HepG2 (cell line): ENCODE data around the gene TUFM. TPM values are rescaled to one million over a fixed set of nuclear protein-coding genes. Genes with fewer than 3 reads are reported as not detected.

ENCODE experiments used
- ATAC-seq: fragments of 200-7000 bp; cut with Tn5 transposase; 3 replicates; pipeline ENCODE4 v1.9.1; 2020; ENCODE audit warnings: mild to moderate bottlenecking, moderate library complexity
- BruUV-seq: library from RNA; stranded (reverse); fragments of 400-500 nt; replicated peaks from 2 replicates; lab custom pipeline; 2021; lab: Mats Ljungman, UMichigan
- CTCF ChIA-PET: fragments of 300-600 bp; formaldehyde crosslinking; extraction: SDS; loops from one replicate; lab custom pipeline; 2021; ENCODE audit warnings: low total read pairs, inconsistent platforms, low intra/inter-chr PET ratio; lab: Yijun Ruan, JAX
- POLR2A ChIA-PET: fragments of 350-600 bp; sonication (Branson Sonifier 250); formaldehyde crosslinking; loops from one replicate; lab custom pipeline; 2020; ENCODE audit warnings: antibody characterized with exemption, inconsistent platforms; lab: Yijun Ruan, JAX
- DNase-seq: peaks from one replicate; pipeline ENCODE4 v3.0.0-alpha.2; 2015; ENCODE audit warnings: low spot score
- FAIRE-seq: peaks from 3 replicates; lab custom pipeline; 2011; peaks lifted over from hg19 to GRCh38; lab: Jason Lieb, UNC
- H2AFZ ChIP-seq: one replicate; pipeline ENCODE4 v1.6.1; 2011; ENCODE audit warnings: low read length, inconsistent platforms
- H3K27ac ChIP-seq: fragments of 300-600 bp; 3 replicates; pipeline ENCODE4 v1.8.0; 2011; ENCODE audit warnings: mixed run types, mild to moderate bottlenecking, mixed read lengths, low read length, inconsistent platforms; ENCODE audit not compliant: insufficient read depth; ENCODE audit errors: extremely low read length
- H3K27me3 ChIP-seq, 2 experiments: fragments of 200-600 bp in 1 of 2; 2 replicates in 1 of 2; 3 replicates in 1 of 2; pipeline versions ENCODE4 v1.6.0 to v1.8.0; 2011; ENCODE audit warnings: low read length in 2 of 2, mild to moderate bottlenecking in 2 of 2, moderate library complexity in 2 of 2, inconsistent platforms in 1 of 2; ENCODE audit not compliant: insufficient read depth in 2 of 2, control insufficient read depth in 1 of 2
- H3K36me3 ChIP-seq, 2 experiments: fragments of 200-600 bp in 1 of 2; replicated peaks in 1 of 2; 2 replicates in 1 of 2; 3 replicates in 1 of 2; pipeline versions ENCODE4 v1.5.1 to v1.8.0; 2011; ENCODE audit warnings: low read length in 2 of 2, inconsistent platforms in 1 of 2; ENCODE audit not compliant: insufficient read depth in 2 of 2, control insufficient read depth in 1 of 2
- H3K4me1 ChIP-seq: 2 replicates; pipeline ENCODE4 v1.5.1; 2012; ENCODE audit warnings: low read length, inconsistent platforms; ENCODE audit not compliant: insufficient read depth
- H3K4me2 ChIP-seq: 2 replicates; pipeline ENCODE4 v1.6.0; 2011; ENCODE audit warnings: low read depth, low read length, inconsistent platforms
- H3K4me3 ChIP-seq, 3 experiments: fragments of 200-600 bp in 1 of 3; sonication (generic), shearing (Covaris generic) in 1 of 3; replicated peaks in 1 of 3; 2 replicates each; pipeline ENCODE4 v1.5.1; 2011 to 2016; ENCODE audit warnings: low read length in 3 of 3, inconsistent platforms in 2 of 3, low read depth in 2 of 3, mild to moderate bottlenecking in 2 of 3, control low read depth in 1 of 3, mixed read lengths in 1 of 3; ENCODE audit not compliant: insufficient read depth in 1 of 3
- H3K79me2 ChIP-seq: one replicate; pipeline ENCODE4 v1.6.1; 2011; ENCODE audit warnings: low read length, inconsistent platforms; ENCODE audit not compliant: insufficient read depth
- H3K9ac ChIP-seq: 2 replicates; pipeline ENCODE4 v1.6.0; 2011; ENCODE audit warnings: mild to moderate bottlenecking, low read depth, low read length, inconsistent platforms; ENCODE audit not compliant: insufficient read depth
- H3K9me3 ChIP-seq: 2 replicates; pipeline ENCODE4 v1.5.1; 2012; ENCODE audit warnings: mild to moderate bottlenecking, low read length
- H4K20me1 ChIP-seq: 2 replicates; pipeline ENCODE4 v1.6.0; 2011; ENCODE audit warnings: inconsistent platforms, mild to moderate bottlenecking, low read length, moderate library complexity; ENCODE audit not compliant: insufficient read depth
- ATF1 ChIP-seq: IDR thresholded peaks from 2 replicates; pipeline ENCODE4 v1.6.1; 2016; ENCODE audit warnings: mild to moderate bottlenecking, control low read depth
- EZH2 ChIP-seq: conservative IDR thresholded peaks from 2 replicates; pipeline ENCODE4 v1.6.1; 2012; ENCODE audit warnings: mild to moderate bottlenecking, low read depth, low read length, moderate library complexity
- HMGA1 ChIP-seq: sonication (generic); formaldehyde crosslinking; conservative IDR thresholded peaks from 2 replicates; pipeline ENCODE4 v1.4.0; 2020; ENCODE audit warnings: missing genetic modification reagents
- HNRNPH1 ChIP-seq: fragments of 200-400 bp; formaldehyde crosslinking; optimal IDR thresholded peaks from 2 replicates; pipeline ENCODE3; 2017; ENCODE audit warnings: mild to moderate bottlenecking, low read depth, low read length
- HOXA7 ChIP-seq: sonication (generic); formaldehyde crosslinking; IDR thresholded peaks from 2 replicates; pipeline ENCODE4 v1.8.1; 2022; ENCODE audit warnings: mild to moderate bottlenecking, missing genetic modification reagents, moderate library complexity
- MBD4 ChIP-seq: IDR thresholded peaks from 2 replicates; pipeline ENCODE4 v1.6.1; 2012; ENCODE audit warnings: low read length, inconsistent platforms, borderline replicate concordance
- NR2C2 ChIP-seq: sonication (generic); formaldehyde crosslinking; IDR thresholded peaks from 2 replicates; pipeline ENCODE4 v1.4.0; 2020; ENCODE audit warnings: missing genetic modification reagents, mild to moderate bottlenecking, moderate library complexity, borderline replicate concordance
- POLR2AphosphoS2 ChIP-seq: IDR thresholded peaks from 2 replicates; pipeline ENCODE4 v1.6.1; 2011; ENCODE audit warnings: low read depth, low read length, improper control_type of control experiment
- SAFB2 ChIP-seq: sonication (generic); formaldehyde crosslinking; IDR thresholded peaks from 2 replicates; pipeline ENCODE4 v1.5.1; 2020; ENCODE audit warnings: missing genetic modification reagents, low read depth, mild to moderate bottlenecking, borderline replicate concordance
- SUZ12 ChIP-seq: fragments of 150-350 bp; IDR thresholded peaks from 2 replicates; pipeline ENCODE4 v1.6.1; 2014; ENCODE audit warnings: low read depth, low read length
- TBP ChIP-seq: sonication (generic); formaldehyde crosslinking; IDR thresholded peaks from 2 replicates; pipeline ENCODE4 v1.5.0; 2020; ENCODE audit warnings: missing genetic modification reagents
- ZBTB42 ChIP-seq: sonication (generic); formaldehyde crosslinking; IDR thresholded peaks from 2 replicates; pipeline ENCODE4 v1.5.0; 2020; ENCODE audit warnings: mild to moderate bottlenecking, missing genetic modification reagents
- ZIK1 ChIP-seq: sonication (generic); formaldehyde crosslinking; IDR thresholded peaks from 2 replicates; pipeline ENCODE4 v1.5.0; 2020; ENCODE audit warnings: mild to moderate bottlenecking, low read depth, missing genetic modification reagents, borderline replicate concordance
- ZNF12 ChIP-seq: sonication (generic); formaldehyde crosslinking; IDR thresholded peaks from 2 replicates; pipeline ENCODE4 v1.5.0; 2020; ENCODE audit warnings: missing genetic modification reagents
- ZNF329 ChIP-seq: sonication (generic); formaldehyde crosslinking; IDR thresholded peaks from 2 replicates; pipeline ENCODE4 v1.9.0; 2021; ENCODE audit warnings: low read depth, mild to moderate bottlenecking, missing genetic modification reagents
- ZNF615 ChIP-seq: sonication (generic); formaldehyde crosslinking; IDR thresholded peaks from 2 replicates; pipeline ENCODE4 v1.5.0; 2020; ENCODE audit warnings: mild to moderate bottlenecking, missing genetic modification reagents, borderline replicate concordance
- ZNF766 ChIP-seq: sonication (generic); formaldehyde crosslinking; IDR thresholded peaks from 2 replicates; pipeline ENCODE4 v1.5.0; 2020; ENCODE audit warnings: missing genetic modification reagents, borderline replicate concordance
- ZNF879 ChIP-seq: sonication (generic); formaldehyde crosslinking; IDR thresholded peaks from 2 replicates; pipeline ENCODE4 v1.8.1; 2023; ENCODE audit warnings: missing genetic modification reagents
- WGBS: methylation state at CpG from one replicate; pipeline ENCODE4 v1.1.6; 2017; ENCODE audit warnings: low lambda C conversion rate; 5-methylcytosine and 5-hydroxymethylcytosine counted together
- in situ Hi-C: cut with HindIII; loops from 2 replicates; pipeline ENCODE4 v1.10.0; 2017; ENCODE audit warnings: low pct_unique_long_range_greater_than_20kb; ENCODE audit not compliant: extremely low pct_ligation_motif_present
- intact Hi-C: fragments of 100-400 bp; cut with micrococcal nuclease; formaldehyde crosslinking; loops from one replicate; pipeline ENCODE4 v1.10.0; 2022; ENCODE audit not compliant: unreplicated experiment
- polyA plus RNA-seq, 8 experiments: library from polyadenylated mRNA; depleted of rRNA in 3 of 8; stranded (reverse) in 7 of 8; unstranded in 1 of 8; fragments of >200 nt; fragmentation: Illumina TruSeq in 4 of 8; extraction: Trizol in 4 of 8; gene quantifications; 2 replicates each; pipeline versions ENCODE4 v1.2.1 to v1.2.3, GENCODE V29; 2011 to 2016; ENCODE audit warnings: low read depth in 4 of 8, missing spikeins in 1 of 8, mixed read lengths in 1 of 8; ENCODE audit not compliant: insufficient read depth in 1 of 8
- total RNA-seq, 5 experiments: library from RNA; depleted of rRNA; stranded (reverse); fragments of >200 nt; fragmentation: Illumina TruSeq; extraction: Trizol; gene quantifications; 2 replicates each; pipeline ENCODE4 v1.2.3, GENCODE V29; 2016; ENCODE audit warnings: low read depth in 1 of 5
- TF ChIP-seq, protein P1 (sequence below): sonication (generic); formaldehyde crosslinking; conservative IDR thresholded peaks from 2 replicates; pipeline ENCODE4 v1.5.0; 2020; ENCODE audit warnings: missing genetic modification reagents
- TF ChIP-seq, protein P2 (sequence below): sonication (generic); formaldehyde crosslinking; IDR thresholded peaks from 2 replicates; pipeline ENCODE4 v1.8.1; 2023; ENCODE audit warnings: mild to moderate bottlenecking, missing genetic modification reagents
- TF ChIP-seq, protein P3 (sequence below): IDR thresholded peaks from 2 replicates; pipeline ENCODE4 v1.6.1; 2016; ENCODE audit warnings: control low read depth

The TUFM gene
- total and polyA plus RNA-seq, 2 of the 13 experiments (the other 11 are each of a cell fraction or from before 2014, with no cell fraction given), result 206 to 298 TPM

DNA sequence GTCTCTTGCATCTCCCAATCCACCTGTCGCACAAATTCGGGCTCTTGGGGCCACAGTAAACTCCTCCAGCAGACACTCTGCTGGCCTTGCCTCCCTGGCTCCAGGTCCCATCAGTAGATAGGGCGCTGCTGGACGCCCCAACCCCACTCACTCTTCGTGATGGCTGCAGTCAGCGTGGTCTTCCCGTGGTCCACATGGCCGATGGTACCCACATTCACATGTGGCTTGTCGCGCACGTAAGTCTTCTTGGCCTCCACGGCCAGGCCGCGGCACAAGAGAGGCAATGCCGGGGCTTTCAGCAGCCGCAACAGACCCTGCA, 428 bp downstream of the TUFM start:
- ATAC-seq, result peak; percentile 1
- no peak for TF ChIP-seq ZNF329 (CRISPR knock-in tag)
- no peak for TF ChIP-seq HNRNPH1
- TF ChIP-seq, protein P1, sequence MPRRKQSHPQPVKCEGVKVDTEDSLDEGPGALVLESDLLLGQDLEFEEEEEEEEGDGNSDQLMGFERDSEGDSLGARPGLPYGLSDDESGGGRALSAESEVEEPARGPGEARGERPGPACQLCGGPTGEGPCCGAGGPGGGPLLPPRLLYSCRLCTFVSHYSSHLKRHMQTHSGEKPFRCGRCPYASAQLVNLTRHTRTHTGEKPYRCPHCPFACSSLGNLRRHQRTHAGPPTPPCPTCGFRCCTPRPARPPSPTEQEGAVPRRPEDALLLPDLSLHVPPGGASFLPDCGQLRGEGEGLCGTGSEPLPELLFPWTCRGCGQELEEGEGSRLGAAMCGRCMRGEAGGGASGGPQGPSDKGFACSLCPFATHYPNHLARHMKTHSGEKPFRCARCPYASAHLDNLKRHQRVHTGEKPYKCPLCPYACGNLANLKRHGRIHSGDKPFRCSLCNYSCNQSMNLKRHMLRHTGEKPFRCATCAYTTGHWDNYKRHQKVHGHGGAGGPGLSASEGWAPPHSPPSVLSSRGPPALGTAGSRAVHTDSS (CRISPR knock-in tag), result no peak
- no peak for TF ChIP-seq SUZ12
- no peak for TF ChIP-seq HOXA7 (CRISPR knock-in tag)
- no peak for TF ChIP-seq ATF1
- TF ChIP-seq MBD4, result no peak
- TF ChIP-seq ZNF12, result no peak
- TF ChIP-seq ZBTB42, result 0 out of 2 replicates have a peak, but pooled peaks have one; percentile 66
- TF ChIP-seq EZH2, result no peak
- TF ChIP-seq, protein P2, sequence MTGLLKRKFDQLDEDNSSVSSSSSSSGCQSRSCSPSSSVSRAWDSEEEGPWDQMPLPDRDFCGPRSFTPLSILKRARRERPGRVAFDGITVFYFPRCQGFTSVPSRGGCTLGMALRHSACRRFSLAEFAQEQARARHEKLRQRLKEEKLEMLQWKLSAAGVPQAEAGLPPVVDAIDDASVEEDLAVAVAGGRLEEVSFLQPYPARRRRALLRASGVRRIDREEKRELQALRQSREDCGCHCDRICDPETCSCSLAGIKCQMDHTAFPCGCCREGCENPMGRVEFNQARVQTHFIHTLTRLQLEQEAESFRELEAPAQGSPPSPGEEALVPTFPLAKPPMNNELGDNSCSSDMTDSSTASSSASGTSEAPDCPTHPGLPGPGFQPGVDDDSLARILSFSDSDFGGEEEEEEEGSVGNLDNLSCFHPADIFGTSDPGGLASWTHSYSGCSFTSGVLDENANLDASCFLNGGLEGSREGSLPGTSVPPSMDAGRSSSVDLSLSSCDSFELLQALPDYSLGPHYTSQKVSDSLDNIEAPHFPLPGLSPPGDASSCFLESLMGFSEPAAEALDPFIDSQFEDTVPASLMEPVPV, result no peak
- TF ChIP-seq ZNF766 (CRISPR knock-in tag), result no peak
- no peak for TF ChIP-seq HMGA1 (CRISPR knock-in tag)
- TF ChIP-seq SAFB2 (CRISPR knock-in tag), result no peak
- TF ChIP-seq, protein P3, sequence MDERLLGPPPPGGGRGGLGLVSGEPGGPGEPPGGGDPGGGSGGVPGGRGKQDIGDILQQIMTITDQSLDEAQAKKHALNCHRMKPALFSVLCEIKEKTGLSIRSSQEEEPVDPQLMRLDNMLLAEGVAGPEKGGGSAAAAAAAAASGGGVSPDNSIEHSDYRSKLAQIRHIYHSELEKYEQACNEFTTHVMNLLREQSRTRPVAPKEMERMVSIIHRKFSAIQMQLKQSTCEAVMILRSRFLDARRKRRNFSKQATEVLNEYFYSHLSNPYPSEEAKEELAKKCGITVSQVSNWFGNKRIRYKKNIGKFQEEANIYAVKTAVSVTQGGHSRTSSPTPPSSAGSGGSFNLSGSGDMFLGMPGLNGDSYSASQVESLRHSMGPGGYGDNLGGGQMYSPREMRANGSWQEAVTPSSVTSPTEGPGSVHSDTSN (CRISPR knock-in tag), result no peak
- TF ChIP-seq POLR2AphosphoS2, result no peak
- 0 out of 2 replicates have a peak, but pooled peaks have one; percentile 10 for TF ChIP-seq ZNF879 (CRISPR knock-in tag)
- TF ChIP-seq TBP (CRISPR knock-in tag), result no peak
- TF ChIP-seq NR2C2 (CRISPR knock-in tag), result no peak
- peak; percentile 23; the same call in 1 of the 2 replicates for TF ChIP-seq ZNF615 (CRISPR knock-in tag)
- no peak for TF ChIP-seq ZIK1 (CRISPR knock-in tag)

More for the DNA sequence above, 428 bp downstream of the TUFM start:
- Histone ChIP-seq H2AFZ (no peak overlapping the region), H3K4me1 (peaks cover 18% of the 10 kb centered on the region), H3K79me2 (peaks cover 26% of the 10 kb centered on the region), H3K27ac (peak overlapping the region; percentile 69), H3K4me3 (peak overlapping the region; percentile 75 to 97 (median 87)), H3K9ac (peak overlapping the region; percentile 94), H3K36me3 (peaks cover 26 to 27% of the 10 kb centered on the region in 2 experiments), H3K27me3 (no peaks in the 10 kb centered on the region; a peak in 1 of 5 replicates), H4K20me1 (0 out of 2 replicates have a peak, but pooled peaks cover 4% of the 10 kb centered on the region), H3K4me2 (peak overlapping the region; percentile 84), H3K9me3 (no peaks in the 10 kb centered on the region)
- BruUV-seq, result no TSS peak
- under 1% methylated on average over 16 of the region's 16 CpGs for WGBS
- CTCF ChIA-PET, result interaction anchor here (0.6 kb wide), 1 partner anchor 100 kb away, joined by 3 read pairs; no protein-coding TSS in a partner anchor
- in situ Hi-C loops, result no loop called here
- POLR2A ChIA-PET, result interaction anchor here (1.3 to 6.6 kb wide), 12 partner anchors 8 to 128 kb away, joined by 4 to 104 read pairs (median 12); partner anchors contain the start of genes ATXN2L, NFATC2IP, SH2B1 and SPNS1
- FAIRE-seq (no peak), DNase-seq (no peak)
- intact Hi-C loops, result loop anchor here (1.0 to 5.0 kb wide), 5 partner anchors 18 to 105 kb away; partner anchors contain the start of genes NFATC2IP, RABEP2 and SH2B1
